WTC11 (cell line): ENCODE measurements around the gene RCVRN. TPM values are rescaled to one million over a fixed set of nuclear protein-coding genes. Genes with fewer than 3 reads are reported as not detected.

Source experiments
- ATAC-seq: fragments of 200-7000 bp; cut with Tn5 transposase; 2 replicates; pipeline ENCODE4 v1.10.0; 2021; ENCODE audit warnings: mild to moderate bottlenecking, moderate library complexity
- CTCF ChIA-PET: fragments of 300-600 bp; sonication (Branson Sonifier 250); formaldehyde crosslinking; loops from one replicate; lab custom pipeline; 2021; ENCODE audit warnings: antibody characterized with exemption; lab: Charles Lee
- POLR2A ChIA-PET: fragments of 350-600 bp; sonication (Branson Sonifier 250); formaldehyde crosslinking; loops from one replicate; lab custom pipeline; 2021; ENCODE audit warnings: antibody characterized with exemption; lab: Charles Lee
- DNase-seq: peaks from one replicate; pipeline ENCODE4 v3.0.0; 2021; ENCODE audit warnings: low spot score
- H3K27ac Mint-ChIP-seq: 2 replicates; pipeline ENCODE4 v1.8.0; 2021; ENCODE audit warnings: mixed read lengths
- H3K27me3 Mint-ChIP-seq: 2 replicates; pipeline ENCODE4 v1.8.0; 2021; ENCODE audit warnings: low read depth, mild to moderate bottlenecking, moderate library complexity, mixed read lengths
- H3K36me3 Mint-ChIP-seq: 2 replicates; pipeline ENCODE4 v1.8.0; 2021; ENCODE audit warnings: mixed read lengths
- H3K4me1 Mint-ChIP-seq: 2 replicates; pipeline ENCODE4 v1.8.0; 2022; ENCODE audit warnings: mixed read lengths
- H3K4me3 Mint-ChIP-seq: 2 replicates; pipeline ENCODE4 v1.8.0; 2021; ENCODE audit warnings: mild to moderate bottlenecking, moderate library complexity, mixed read lengths
- H3K9me3 Mint-ChIP-seq: 2 replicates; pipeline ENCODE4 v1.8.0; 2021; ENCODE audit warnings: mixed read lengths
- AR ChIP-seq: fragments of 250-450 bp; sonication (Bioruptor Pico); IDR thresholded peaks from 2 replicates; pipeline ENCODE4 v1.9.0; 2021; ENCODE audit warnings: mild to moderate bottlenecking
- ATF1 ChIP-seq: sonication (generic); formaldehyde crosslinking; IDR thresholded peaks from 2 replicates; pipeline ENCODE4 v1.8.1; 2023; ENCODE audit warnings: mild to moderate bottlenecking, moderate library complexity, missing genetic modification reagents
- E2F1 ChIP-seq: sonication (generic); formaldehyde crosslinking; IDR thresholded peaks from 2 replicates; pipeline ENCODE4 v1.8.0; 2022; ENCODE audit warnings: mild to moderate bottlenecking, missing genetic modification reagents
- ELF4 ChIP-seq: sonication (generic); formaldehyde crosslinking; IDR thresholded peaks from 2 replicates; pipeline ENCODE4 v1.8.1; 2022; ENCODE audit warnings: low read depth, mild to moderate bottlenecking, moderate library complexity, missing genetic modification reagents
- ERG ChIP-seq: fragments of 250-450 bp; sonication (Bioruptor Pico); IDR thresholded peaks from 2 replicates; pipeline ENCODE4 v1.8.0; 2021; ENCODE audit warnings: mild to moderate bottlenecking
- GRHL2 ChIP-seq: fragments of 250-450 bp; sonication (Bioruptor Pico); IDR thresholded peaks from 2 replicates; pipeline ENCODE4 v1.8.0; 2022; ENCODE audit warnings: mild to moderate bottlenecking, moderate library complexity; ENCODE audit not compliant: insufficient replicate concordance, severe bottlenecking
- IRF1 ChIP-seq: sonication (generic); formaldehyde crosslinking; IDR thresholded peaks from 2 replicates; pipeline ENCODE4 v1.8.0; 2023; ENCODE audit warnings: missing genetic modification reagents
- KAT7 ChIP-seq: sonication (generic); formaldehyde crosslinking; IDR thresholded peaks from 2 replicates; pipeline ENCODE4 v1.8.1; 2023; ENCODE audit warnings: missing genetic modification reagents, mild to moderate bottlenecking, borderline replicate concordance
- MLX ChIP-seq: sonication (generic); formaldehyde crosslinking; IDR thresholded peaks from 2 replicates; pipeline ENCODE4 v1.8.1; 2023; ENCODE audit warnings: mild to moderate bottlenecking, missing genetic modification reagents, moderate library complexity
- NR3C1 ChIP-seq: sonication (generic); formaldehyde crosslinking; conservative IDR thresholded peaks from 2 replicates; pipeline ENCODE4 v1.8.1; 2023; ENCODE audit warnings: low read depth, mild to moderate bottlenecking, missing genetic modification reagents
- PRDM15 ChIP-seq: sonication (generic); formaldehyde crosslinking; IDR thresholded peaks from 2 replicates; pipeline ENCODE4 v1.8.0; 2022; ENCODE audit warnings: missing genetic modification reagents
- RORB ChIP-seq: fragments of 250-450 bp; sonication (Bioruptor Pico); IDR thresholded peaks from 2 replicates; pipeline ENCODE4 v1.9.0; 2021; ENCODE audit warnings: mild to moderate bottlenecking
- TCF7 ChIP-seq: sonication (generic); formaldehyde crosslinking; IDR thresholded peaks from 2 replicates; pipeline ENCODE4 v1.8.0; 2022; ENCODE audit warnings: mild to moderate bottlenecking, low read depth, missing genetic modification reagents, moderate library complexity
- USF2 ChIP-seq: sonication (generic); formaldehyde crosslinking; IDR thresholded peaks from 2 replicates; pipeline ENCODE4 v1.8.1; 2023; ENCODE audit warnings: mild to moderate bottlenecking, missing genetic modification reagents, moderate library complexity
- ZNF121 ChIP-seq: sonication (generic); formaldehyde crosslinking; IDR thresholded peaks from 2 replicates; pipeline ENCODE4 v1.8.0; 2023; ENCODE audit warnings: missing genetic modification reagents
- ZNF512 ChIP-seq: sonication (generic); formaldehyde crosslinking; IDR thresholded peaks from 2 replicates; pipeline ENCODE4 v1.8.1; 2022; ENCODE audit warnings: missing genetic modification reagents, borderline replicate concordance
- total RNA-seq: library from RNA; stranded (reverse); gene quantifications from 3 replicates; pipeline ENCODE4 v1.2.3, GENCODE V29; 2021

RCVRN gene
- total RNA-seq, 1 experiment from 2014 or later: not detected

- TF ChIP-seq GRHL2 (CRISPR knock-in tag) (no peak), PRDM15 (CRISPR knock-in tag) (no peak)
Observed at GRCh38 chr17:9878356-9878755, 26.7 kb downstream of the RCVRN start (continued).

- Mint-ChIP-seq H3K9me3 (no peaks in the 10 kb centered on the region; the same call in 1 of the 2 replicates), H3K27me3 (no peaks in the 10 kb centered on the region), H3K4me1 (peaks cover 6% of the 10 kb centered on the region), H3K36me3 (no peaks in the 10 kb centered on the region), H3K27ac (no peak overlapping the region), H3K4me3 (no peak overlapping the region)
- POLR2A ChIA-PET: no interaction called here
- peak; percentile 68 for ATAC-seq
- CTCF ChIA-PET: interaction anchor here (0.6 to 1.1 kb wide), 3 partner anchors 14 to 262 kb away, joined by 3 to 15 read pairs (median 8); no protein-coding TSS in a partner anchor
- TF ChIP-seq IRF1 (CRISPR knock-in tag) (no peak), TCF7 (CRISPR knock-in tag) (no peak), NR3C1 (no peak), ATF1 (CRISPR knock-in tag) (no peak), AR (CRISPR knock-in tag) (no peak), RORB (CRISPR knock-in tag) (no peak), USF2 (CRISPR knock-in tag) (no peak), ZNF512 (CRISPR knock-in tag) (no peak), ZNF121 (CRISPR knock-in tag) (no peak), KAT7 (CRISPR knock-in tag) (no peak), MLX (CRISPR knock-in tag) (no peak), ELF4 (CRISPR knock-in tag) (no peak), E2F1 (CRISPR knock-in tag) (no peak), ERG (no peak)
- no peak for DNase-seq
Observed at GRCh38 chr17:9875441-9875840, 29.6 kb downstream of the RCVRN start.
